NCI-H524 treated with DMSO at 0.1 percent for 48 hours (cell line): ENCODE data around the gene DISP3.

Experiments used
- DNase-seq: peaks from one replicate; lab custom pipeline; 2025; lab: John Stamatoyannopoulos, UW

Gene DISP3

DNA sequence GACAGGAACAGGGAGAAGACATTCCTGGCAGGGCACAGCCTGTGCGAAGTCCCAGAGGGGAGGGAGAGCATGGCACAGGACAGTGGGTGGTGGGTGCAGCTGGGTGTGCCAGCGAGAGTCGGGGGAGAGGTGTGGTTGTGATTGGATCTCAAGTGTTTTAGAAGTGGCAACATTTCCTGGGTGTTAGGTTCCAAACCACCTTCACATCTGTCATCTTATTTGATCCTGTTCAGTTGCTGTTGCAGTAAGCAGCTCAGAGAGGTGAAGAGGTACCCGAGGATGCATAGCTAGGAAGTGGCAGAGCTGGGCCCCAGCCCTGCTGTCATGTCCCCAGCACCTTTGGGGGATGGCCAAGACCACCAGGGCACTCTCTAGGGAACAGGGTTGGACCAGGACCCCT, 22.0 kb upstream of the DISP3 start:
- peak; percentile 63 for DNase-seq

- DNase-seq = no peak
Measured at GRCh38 chr1:11458811-11459275, 20.1 kb upstream of the DISP3 start.

GRCh38 chr1:11461531-11462137, 17.3 kb upstream of the DISP3 start:
- no peak for DNase-seq

- DNase-seq = no peak
Measured at GRCh38 chr1:11462224-11462923, 16.6 kb upstream of the DISP3 start.

DNA sequence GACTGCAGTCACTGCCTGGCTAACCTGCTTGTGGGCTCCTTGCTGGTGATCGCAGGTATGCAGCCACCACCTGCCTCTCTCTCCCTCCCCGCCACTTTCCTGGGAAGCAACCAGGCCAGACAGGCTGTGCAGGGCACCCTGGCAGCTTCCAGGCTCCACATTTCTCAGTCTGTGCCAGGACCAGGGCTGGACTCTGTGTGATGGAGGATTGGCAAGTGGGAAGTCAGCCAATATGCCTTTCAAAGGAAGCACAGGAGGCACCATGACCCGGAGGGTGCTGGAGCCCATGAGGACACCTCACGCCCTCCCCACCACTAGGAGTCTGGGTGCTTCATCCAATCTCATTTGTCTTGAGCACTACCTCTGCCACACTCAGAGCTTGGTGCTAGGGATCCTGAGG, 15.8 kb upstream of the DISP3 start:
- no peak for DNase-seq

GRCh38 chr1:11465307-11465706, 13.6 kb upstream of the DISP3 start:
- no peak for DNase-seq

DNA sequence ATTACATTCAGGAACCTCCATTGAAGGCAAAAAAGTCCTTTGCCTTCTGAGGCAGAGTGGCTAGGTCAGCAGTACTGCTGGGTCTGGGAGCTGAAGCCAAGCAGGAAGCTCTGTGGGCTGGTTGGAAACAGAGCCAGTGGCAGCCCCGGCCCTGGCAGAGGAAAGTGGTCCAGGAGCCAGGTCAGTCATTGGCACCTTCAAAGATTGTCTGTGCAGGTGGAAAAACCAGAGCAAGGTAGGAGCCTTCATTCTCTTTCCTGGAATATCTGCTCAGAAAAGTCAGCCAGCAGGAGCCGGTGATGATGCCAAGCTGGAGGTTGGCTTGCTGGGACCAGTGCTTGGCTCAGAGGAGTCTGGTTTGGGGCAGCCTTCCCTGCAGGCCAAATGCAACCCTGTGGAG, 12.5 kb upstream of the DISP3 start:
- DNase-seq = no peak

- no peak for DNase-seq
Measured at GRCh38 chr1:11468878-11469277, 10.1 kb upstream of the DISP3 start.

DNA sequence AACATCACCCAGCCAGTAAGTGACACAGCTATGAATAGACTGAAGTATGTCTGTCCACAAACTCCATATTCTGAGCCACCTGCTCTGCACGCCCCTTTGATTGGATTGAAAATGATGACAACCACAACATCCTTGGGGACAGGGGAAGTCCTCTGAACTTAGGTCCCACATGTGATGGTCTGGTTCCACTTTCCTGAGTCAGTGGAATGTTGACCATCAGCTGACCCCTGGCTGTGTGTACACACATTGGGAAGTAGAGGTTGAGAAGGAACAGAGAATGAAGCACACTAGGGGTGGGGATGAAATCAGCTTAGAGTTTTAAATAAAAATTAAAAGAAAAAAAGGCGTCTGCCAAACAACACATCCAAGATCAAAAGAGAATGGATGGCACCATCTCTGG, 8.0 kb upstream of the DISP3 start:
- no peak for DNase-seq

GRCh38 chr1:11471473-11471872, 7.5 kb upstream of the DISP3 start:
- DNase-seq = no peak

- DNase-seq = no peak
Measured at GRCh38 chr1:11472284-11472683, 6.7 kb upstream of the DISP3 start.

DNA sequence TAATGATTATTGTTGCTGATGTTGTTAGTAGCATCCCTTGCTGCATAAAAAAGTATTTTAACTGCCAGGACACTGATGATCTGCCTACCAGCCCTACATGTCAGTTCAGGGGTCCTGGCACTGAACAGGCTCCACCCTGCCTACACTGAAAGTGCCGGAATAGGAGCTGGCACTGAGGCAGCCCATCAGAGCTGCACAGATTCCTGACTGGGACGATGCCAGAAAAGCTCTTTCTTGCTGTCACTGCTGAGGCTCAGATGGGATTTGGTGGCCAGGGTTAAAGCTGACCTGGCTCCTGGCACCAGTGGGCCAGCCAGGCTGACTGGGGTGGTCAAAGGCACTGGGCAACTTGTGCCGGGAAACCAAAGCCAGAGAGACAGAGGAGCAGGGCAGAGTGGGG, 6.2 kb upstream of the DISP3 start:
- DNase-seq = no peak

GRCh38 chr1:11473491-11474034, 5.4 kb upstream of the DISP3 start:
- no peak for DNase-seq

DNA sequence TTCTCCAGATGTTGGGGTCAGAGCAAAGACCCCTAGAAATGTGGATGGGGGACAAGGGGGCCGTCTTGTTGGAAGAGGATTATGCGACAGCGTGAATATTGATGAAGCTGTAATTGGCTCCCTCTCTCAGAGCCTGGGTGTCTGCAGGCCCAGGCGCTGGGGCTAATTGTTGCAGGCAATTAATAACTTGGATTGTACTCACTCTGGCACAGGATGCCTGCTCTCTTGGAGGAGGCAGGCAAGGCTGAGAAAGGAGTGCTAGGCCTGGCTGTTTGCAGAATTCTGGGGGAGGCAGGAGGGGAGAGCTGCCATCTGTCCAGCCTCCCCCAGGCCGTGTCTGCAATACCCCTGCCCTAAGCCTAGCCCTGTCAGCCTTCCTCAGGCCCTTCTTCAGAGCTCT, 4.1 kb upstream of the DISP3 start:
- no peak for DNase-seq

DNA sequence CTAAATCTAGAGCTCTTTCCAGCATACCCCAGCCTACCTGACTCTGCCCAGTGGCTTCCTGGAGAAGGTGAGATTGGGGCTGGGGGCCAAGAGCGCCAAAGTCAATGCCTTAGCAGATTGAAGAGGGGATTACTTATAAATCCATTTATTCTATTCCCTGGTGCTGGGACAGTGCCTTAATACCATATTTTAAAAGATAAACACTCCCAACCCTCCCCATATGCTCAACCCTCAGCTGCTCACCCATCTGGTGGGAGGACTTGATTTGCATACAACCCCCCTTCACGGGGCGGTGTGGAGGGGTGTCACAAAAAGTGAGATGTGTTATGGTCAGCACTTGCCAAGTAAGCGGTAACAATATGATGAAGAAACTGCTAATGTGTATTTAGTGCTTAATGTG, 3.2 kb upstream of the DISP3 start:
- peak; percentile 82 for DNase-seq

GRCh38 chr1:11479375-11479979, 522 bp downstream of the DISP3 start:
- DNase-seq = no peak

DNA sequence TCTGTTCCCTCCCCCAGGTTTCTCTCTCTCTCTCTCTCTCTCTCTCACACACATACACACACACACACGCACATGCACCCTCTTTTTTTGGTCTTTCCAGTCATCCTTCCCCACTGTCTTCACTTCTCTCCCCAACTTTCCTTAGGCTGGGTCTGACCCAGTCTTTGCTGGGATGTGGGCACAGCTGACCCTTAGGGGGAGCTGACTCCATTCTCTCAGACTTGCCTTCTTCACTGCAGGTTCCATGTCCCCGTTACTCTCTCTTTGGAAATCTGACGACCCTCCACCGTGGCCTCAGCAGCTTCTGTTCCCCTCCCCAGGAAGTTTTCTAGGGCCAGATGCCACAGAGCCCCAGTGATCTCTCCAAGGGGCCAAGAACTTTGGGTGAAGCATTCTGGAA, 2.1 kb downstream of the DISP3 start:
- DNase-seq = no peak

- DNase-seq = no peak
Measured at GRCh38 chr1:11482198-11482597, 3.2 kb downstream of the DISP3 start.

GRCh38 chr1:11482701-11483479, 3.9 kb downstream of the DISP3 start:
- DNase-seq = no peak

GRCh38 chr1:11483581-11484320, 4.8 kb downstream of the DISP3 start:
- DNase-seq = no peak

GRCh38 chr1:11484321-11484655, 5.3 kb downstream of the DISP3 start:
- no peak for DNase-seq

- DNase-seq = peak; percentile 84
Measured at GRCh38 chr1:11485191-11485590, 6.2 kb downstream of the DISP3 start.
